ENCODE measurements around the gene RPS18.
A peak's percentile ranks its signal among the peaks of the same experiment; 100 is the strongest.
"Not testable (repeated sequence)": the region's sequence is repeated elsewhere in the genome, so short reads cannot be mapped to it uniquely, and the experiment has no call there.

Gene RPS18

DNA sequence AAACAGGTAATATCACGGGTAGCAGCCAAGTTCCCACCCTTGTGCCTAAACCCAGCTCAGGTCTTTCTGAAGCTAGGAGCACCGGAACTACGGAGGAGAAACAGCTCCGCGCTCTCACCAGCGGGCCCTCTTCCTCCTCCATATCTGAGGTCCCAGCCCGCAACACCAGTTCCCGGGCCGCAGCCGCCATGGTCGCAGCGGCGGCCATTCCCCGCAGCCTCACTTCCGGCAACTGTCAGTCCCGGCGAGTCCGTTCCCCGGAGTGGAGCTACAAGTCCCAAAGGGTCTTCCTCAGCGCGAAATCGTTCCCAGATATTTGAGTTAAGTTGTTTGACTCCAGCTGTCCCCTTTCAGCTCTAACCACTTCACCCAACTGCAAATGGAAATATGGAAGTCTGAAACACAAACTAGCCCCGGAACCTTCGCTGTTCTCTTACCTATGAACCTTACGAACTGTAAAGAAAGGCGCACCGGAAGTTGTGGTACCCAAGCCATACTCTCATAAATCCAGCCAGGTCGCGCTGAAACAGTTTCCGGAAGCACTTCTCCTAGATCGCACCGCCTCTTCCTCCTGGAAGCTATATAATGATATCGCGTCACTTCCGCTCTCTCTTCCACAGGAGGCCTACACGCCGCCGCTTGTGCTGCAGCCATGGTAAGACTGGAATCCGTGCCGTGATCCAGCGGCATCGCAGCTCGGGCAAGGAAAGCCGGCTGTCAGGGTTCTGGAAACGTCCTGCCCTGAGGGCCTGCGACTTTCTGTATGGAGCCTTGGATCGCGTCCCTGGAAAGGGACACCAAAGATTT is at the start of gene RPS18, which contains the start of gene VPS52:
RPS18 (plus strand) TSS at position 608 of the 807 bp plus-strand sequence; CDS start at position 653, 45 bp downstream.
VPS52 (minus strand) TSS at position 409 of the 807 bp plus-strand sequence; CDS start at position 208, 201 bp downstream.
- peak; percentile 87 for DNase-seq

DNA sequence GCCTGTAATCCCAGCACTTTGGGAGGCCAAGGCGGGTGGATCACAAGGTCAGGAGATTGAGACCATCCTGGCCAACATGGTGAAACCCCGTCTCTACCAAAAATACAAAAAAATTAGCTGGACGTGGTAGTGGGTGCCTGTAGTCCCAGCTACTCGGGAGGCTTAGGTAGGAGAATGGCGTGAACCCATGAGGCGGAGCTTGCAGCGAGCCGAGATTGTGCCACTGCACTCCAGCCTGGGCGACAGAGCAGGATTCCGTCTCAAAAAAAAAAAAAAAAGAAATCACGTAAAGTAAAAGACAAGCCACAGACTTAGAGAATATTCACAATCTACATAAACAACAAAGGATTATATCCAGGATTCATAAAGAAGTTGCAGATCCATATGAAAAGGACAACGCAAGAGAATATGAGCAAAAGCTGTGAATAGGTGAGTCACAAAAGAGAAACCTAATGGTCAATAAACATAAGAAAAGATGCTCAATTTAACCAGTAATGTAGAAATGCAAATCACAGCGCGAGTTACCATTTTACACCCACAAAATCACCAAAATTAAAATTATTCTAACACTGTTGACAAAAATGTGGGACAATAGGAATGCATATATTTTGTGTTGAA is 45.3 kb upstream of the RPS18 start:
- DNase-seq, result not testable (repeated sequence)

DNA sequence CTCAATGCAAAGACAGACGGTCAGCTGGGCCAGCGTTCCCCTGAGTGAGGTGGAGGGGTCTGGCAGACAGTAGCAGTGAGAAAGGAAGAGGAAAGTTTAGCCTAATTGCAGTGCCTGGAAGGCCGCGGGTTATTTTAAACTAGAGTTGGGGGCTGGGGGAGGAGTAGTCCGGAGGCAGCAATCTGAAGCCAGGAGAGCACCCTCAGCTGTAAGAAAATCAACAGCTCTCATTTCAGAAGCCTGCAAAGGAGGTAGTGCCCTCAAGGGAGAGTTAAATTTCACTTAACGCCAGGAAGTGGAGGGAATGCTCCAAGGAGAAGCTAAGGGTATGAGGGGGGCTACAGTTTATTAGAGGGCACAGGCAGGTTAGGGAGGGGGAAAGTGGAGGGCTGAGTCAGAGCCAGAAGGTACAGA is 36.6 kb upstream of the RPS18 start:
- DNase-seq, result no peak

GRCh38 chr6:33236328-33236727 is 35.5 kb upstream of the RPS18 start:
- no peak for DNase-seq

GRCh38 chr6:33236852-33237251 is 35.0 kb upstream of the RPS18 start:
- DNase-seq, result no peak

GRCh38 chr6:33237741-33238140 is 34.1 kb upstream of the RPS18 start:
- no peak for DNase-seq

DNA sequence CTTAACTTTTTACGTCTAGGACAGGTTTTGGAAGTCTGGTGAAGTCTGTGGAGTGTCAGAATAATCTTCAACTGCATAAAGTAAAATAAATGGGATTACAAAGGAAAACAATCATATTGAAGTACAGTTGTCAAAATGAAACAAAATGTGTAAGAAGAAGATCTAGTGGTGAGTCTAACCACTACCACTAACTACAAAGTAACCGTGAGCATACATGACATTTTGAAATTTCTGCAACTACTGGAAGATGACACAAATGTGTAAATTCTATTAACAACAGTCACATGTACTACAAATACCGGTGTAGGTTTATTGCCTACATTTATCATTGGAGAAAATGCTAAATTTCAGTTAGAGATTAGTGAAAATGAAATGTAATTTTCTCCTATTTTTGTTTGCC is 29.9 kb upstream of the RPS18 start:
- DNase-seq, result no peak

- DNase-seq, result no peak
Measured at GRCh38 chr6:33243476-33243875, 28.4 kb upstream of the RPS18 start.

- peak; percentile 92 for DNase-seq
Measured at GRCh38 chr6:33247977-33248642, 23.8 kb upstream of the RPS18 start.

- no peak for DNase-seq
Measured at GRCh38 chr6:33248643-33248931, 23.3 kb upstream of the RPS18 start.

GRCh38 chr6:33248932-33249731 is 22.7 kb upstream of the RPS18 start:
- DNase-seq, result peak; percentile 91

DNA sequence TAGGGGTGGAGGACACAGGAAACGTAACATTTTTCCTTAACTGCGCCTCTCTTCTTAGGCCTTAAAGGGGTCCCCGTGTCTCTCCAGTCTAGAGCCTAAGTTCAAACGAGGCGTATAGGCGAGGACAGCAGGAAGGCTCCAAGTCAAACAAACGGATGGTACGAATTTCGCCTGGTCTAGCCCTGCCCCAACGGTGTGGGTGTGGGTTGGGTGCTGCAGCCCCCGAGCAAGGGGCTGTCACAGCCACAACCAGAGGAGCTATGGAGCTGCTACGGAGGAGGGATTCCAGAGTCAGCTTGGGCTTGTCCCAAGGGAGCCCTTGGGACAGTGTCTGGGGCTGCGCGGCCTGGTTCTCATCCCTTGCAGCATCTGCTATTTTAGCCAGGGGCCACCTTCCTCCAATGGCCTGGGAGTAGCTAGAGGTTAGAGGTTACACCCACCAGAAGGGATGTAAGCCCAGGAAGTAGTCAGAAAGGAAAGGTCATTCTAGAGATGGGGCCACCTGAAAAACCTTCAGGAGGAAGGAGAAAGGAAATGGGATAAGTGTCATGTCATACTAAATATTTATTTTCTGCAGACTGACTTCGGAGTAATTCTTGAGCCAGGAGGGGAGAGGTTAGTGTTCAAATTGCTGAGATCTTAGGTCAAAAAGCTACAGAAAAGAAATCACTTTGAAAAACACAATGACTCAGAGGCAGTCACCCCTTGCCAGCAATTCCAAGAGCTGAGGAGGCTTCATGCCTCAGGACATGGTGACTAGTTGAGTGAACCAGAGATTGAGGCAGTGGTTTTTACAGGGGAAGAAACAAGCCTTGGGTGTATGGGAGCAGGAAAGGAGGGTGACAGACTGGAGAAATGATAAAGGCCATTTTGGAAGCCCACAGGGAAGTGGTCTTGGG is 21.9 kb upstream of the RPS18 start:
- DNase-seq, result peak; percentile 4

GRCh38 chr6:33250731-33251130 is 21.1 kb upstream of the RPS18 start:
- no peak for DNase-seq

- DNase-seq, result no peak
Measured at GRCh38 chr6:33251395-33252012, 20.4 kb upstream of the RPS18 start.

DNA sequence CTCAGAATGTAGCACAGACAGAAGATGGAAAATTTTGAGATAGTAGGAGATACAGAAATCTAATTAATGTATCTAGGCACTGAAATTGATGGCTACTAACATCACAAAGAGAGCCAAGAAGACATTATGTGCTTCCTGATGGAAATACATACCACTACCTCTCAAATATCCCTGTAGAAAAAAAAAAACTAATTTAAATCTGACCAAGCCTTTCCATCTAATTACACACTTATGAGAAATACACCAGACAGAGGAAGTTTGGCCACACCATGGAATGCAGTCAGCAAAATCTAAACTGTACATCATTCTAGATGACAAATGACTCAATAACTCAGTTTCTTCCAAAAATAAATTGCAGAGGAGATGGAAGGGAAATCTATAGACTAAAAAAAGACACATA is 19.1 kb upstream of the RPS18 start:
- DNase-seq, result no peak

DNA sequence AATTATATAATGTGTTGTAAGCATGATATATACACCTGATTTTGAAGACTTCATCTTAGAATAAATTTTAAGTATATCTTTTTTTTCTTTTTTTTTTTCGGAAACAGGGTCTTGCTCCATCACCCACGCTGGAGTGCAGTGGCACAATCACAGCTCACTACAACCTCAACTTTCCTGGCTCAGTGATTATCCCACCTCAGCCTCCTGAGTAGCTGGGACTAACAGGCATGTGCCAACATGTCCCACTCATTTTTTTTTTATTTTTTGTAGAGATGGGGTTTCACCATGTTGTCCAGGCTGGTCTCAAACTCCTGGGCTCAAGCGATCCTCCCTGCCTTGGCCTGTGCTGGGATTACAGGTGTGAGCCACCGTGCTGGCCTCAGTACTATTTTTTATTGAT is 17.3 kb upstream of the RPS18 start:
- no peak for DNase-seq

- no peak for DNase-seq
Measured at GRCh38 chr6:33259032-33259431, 12.8 kb upstream of the RPS18 start.

DNA sequence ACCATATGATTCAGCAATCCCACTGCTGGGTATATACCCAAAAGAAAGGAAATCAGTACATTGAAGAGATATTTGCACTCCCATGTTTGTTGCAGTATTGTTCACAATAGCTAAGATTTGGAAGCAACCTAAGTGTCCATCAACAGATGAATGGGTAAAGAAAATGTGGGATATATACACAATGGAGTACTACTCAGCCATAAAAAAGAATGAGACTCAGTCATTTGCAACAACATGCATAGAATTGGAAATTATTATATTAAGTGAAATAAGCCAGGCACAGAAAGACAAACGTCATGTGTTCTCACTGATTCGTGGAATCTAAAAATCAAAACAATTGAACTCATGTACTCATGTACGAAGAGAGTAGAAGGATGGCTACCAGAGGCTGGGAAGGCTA is 9.4 kb upstream of the RPS18 start:
- not testable (repeated sequence) for DNase-seq

GRCh38 chr6:33264015-33264414 is 7.9 kb upstream of the RPS18 start:
- DNase-seq, result no peak

DNA sequence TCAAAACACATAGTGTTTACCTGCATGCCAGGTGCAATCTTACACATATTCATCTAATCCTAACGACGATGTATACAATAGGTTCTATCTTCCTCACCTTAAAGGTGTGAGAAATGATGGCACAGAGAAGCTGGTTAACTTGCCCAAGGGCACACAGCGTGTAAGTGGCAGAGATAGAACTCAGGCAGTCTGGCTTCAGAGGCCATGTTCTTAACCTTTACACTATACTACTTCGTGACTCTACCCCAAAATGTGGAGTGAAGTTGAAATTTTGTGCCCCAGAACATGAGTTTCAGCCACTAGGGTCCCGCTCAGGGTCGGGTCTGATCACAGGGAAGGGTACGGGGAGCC is 783 bp upstream of the RPS18 start:
- DNase-seq, result no peak

DNA sequence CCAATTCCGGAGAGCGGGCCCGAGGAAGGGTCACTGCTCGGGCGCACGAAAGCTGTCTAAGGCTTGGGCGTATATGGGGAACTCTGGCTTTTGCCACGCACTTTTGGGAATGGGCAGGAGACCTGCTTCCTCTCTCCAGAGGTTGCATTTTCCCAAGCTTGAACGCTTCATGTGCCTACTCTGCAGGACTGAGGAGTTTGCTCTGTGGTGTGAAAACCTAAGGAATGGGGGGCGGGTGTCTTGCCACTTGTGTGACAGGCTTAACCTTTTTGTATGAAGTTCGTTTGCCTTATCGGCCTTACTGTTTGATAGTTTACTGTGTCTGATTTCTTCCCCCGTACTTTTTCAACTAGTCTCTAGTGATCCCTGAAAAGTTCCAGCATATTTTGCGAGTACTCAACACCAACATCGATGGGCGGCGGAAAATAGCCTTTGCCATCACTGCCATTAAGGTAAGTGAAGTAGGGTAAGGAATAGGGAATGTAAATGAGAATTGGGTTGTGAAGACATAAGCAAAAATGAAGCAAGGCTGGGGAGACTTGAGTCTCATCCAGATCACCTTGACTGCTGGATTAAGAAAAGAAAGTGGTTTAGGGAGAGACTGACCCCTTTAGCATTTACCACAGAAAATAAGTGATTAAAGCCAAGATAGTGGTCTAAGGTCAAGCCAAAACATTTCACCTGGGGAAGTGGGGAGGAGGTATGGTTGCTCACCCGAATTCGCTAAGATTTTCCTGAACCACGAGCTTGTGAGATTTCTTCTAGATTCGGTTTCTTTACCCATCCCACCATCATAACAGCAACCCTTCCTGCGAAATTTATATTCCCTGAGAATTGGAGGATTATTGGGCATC is 627 bp downstream of the RPS18 start:
- no peak for DNase-seq
